Gastrocnemius medialis (tissue), 4 donors: ENCODE results near the gene RPS23.

Experiments
- POLR2A ChIP-seq, 2 donors: fragments of 450-650 bp; IDR thresholded peaks; one replicate each; pipeline ENCODE4 v1.6.1; 2017; ENCODE audit warnings: antibody characterized with exemption in 2 of 2, mild to moderate bottlenecking in 2 of 2, moderate library complexity in 2 of 2
- TF ChIP-seq, protein P1 (sequence below), 5 experiments: fragments of 450-650 bp in 3 of 5; fragments of 200-600 bp in 2 of 5; sonication (generic) in 2 of 5; IDR thresholded peaks in 4 of 5; conservative IDR thresholded peaks in 1 of 5; 1 replicate in 4 of 5; 2 replicates in 1 of 5; pipeline ENCODE4 v1.5.1; 2016 to 2019; ENCODE audit warnings: antibody characterized with exemption in 5 of 5, mild to moderate bottlenecking in 3 of 5, moderate library complexity in 3 of 5

GRCh38 chr5:82295144-82295543 lies 17.0 kb upstream of the RPS23 start:
- TF ChIP-seq, protein P1, sequence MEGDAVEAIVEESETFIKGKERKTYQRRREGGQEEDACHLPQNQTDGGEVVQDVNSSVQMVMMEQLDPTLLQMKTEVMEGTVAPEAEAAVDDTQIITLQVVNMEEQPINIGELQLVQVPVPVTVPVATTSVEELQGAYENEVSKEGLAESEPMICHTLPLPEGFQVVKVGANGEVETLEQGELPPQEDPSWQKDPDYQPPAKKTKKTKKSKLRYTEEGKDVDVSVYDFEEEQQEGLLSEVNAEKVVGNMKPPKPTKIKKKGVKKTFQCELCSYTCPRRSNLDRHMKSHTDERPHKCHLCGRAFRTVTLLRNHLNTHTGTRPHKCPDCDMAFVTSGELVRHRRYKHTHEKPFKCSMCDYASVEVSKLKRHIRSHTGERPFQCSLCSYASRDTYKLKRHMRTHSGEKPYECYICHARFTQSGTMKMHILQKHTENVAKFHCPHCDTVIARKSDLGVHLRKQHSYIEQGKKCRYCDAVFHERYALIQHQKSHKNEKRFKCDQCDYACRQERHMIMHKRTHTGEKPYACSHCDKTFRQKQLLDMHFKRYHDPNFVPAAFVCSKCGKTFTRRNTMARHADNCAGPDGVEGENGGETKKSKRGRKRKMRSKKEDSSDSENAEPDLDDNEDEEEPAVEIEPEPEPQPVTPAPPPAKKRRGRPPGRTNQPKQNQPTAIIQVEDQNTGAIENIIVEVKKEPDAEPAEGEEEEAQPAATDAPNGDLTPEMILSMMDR (IDR thresholded peaks at IDR 0.05 in 4 of 5, conservative IDR thresholded peaks at IDR 0.05 in 1 of 5), result no peak
- no peak for TF ChIP-seq POLR2A (IDR thresholded peaks at IDR 0.05)
